Measurements from ENCODE around the gene OTC. TPM values are rescaled to one million over a fixed set of nuclear protein-coding genes. Genes with fewer than 3 reads are reported as not detected.

OTC gene
- total and polyA plus RNA-seq, 2 donors (not counting 1 experiment from before 2014, with no cell fraction given), result not detected

DNA sequence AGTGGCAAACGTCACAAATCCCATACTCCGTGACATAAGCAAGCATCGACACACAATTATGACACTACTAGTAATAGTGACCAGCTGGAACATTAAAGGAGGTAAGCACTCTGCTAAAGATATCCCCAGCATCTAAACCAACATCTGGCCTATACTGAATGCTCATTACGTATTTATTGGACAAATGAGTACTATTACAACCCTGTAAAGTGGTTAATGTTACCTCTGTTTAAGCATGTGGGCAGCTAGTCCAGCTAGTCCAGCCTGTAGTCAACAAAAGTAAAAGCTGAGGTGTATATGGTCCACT, 24.7 kb upstream of the OTC start:
- CTCF ChIA-PET, result interaction anchor here (1.0 to 2.6 kb wide), 12 partner anchors 9 to 582 kb away, joined by 3 to 20 read pairs (median 8); no protein-coding TSS in a partner anchor
- Histone ChIP-seq H3K36me3 (replicated peaks in 1 of 2; ENCODE audit: control extremely low read depth in 1 of 2, control insufficient read depth in 1 of 2, extremely low read depth in 1 of 2, insufficient read depth in 2 of 2, low read length in 1 of 2) (no peaks in the 10 kb centered on the region), H3K9me3 (ENCODE audit: control extremely low read depth in 1 of 3, control insufficient read depth in 2 of 3, insufficient read depth in 1 of 3, low read length in 2 of 3) (no peaks in the 10 kb centered on the region), H3K4me2 (replicated peaks; ENCODE audit: low read depth, low read length, poor library complexity, severe bottlenecking) (peak overlapping the region; percentile 56), H3K27ac (ENCODE audit: low read length in 2 of 2) (peak overlapping the region; percentile 77 to 99), H4K20me1 (ENCODE audit: control insufficient read depth, insufficient read depth, low read length, poor library complexity, severe bottlenecking) (no peaks in the 10 kb centered on the region), H3K4me1 (ENCODE audit: control insufficient read depth in 2 of 2, insufficient read depth in 2 of 2, low read length in 2 of 2) (peaks cover 0 to 11% of the 10 kb centered on the region in 2 donors), H3K79me2 (ENCODE audit: control insufficient read depth, insufficient read depth, low read length) (no peaks in the 10 kb centered on the region), H3K4me3 (ENCODE audit: control extremely low read depth in 1 of 5, extremely low read depth in 1 of 5, insufficient read depth in 1 of 5, low read depth in 2 of 5, low read length in 4 of 5) (peak overlapping the region in 4 of 5 experiments; percentile 31 to 65 (median 54)), H3K27me3 (replicated peaks in 1 of 4; ENCODE audit: control extremely low read depth in 1 of 4, control insufficient read depth in 3 of 4, insufficient read depth in 4 of 4, low read length in 3 of 4) (no peaks in the 10 kb centered on the region), H3K9ac (ENCODE audit: low read length) (peak overlapping the region; percentile 93), H2AFZ (ENCODE audit: insufficient read depth, low read depth, low read length, poor library complexity, severe bottlenecking) (peak overlapping the region; percentile 60)
- H3K4me3 Mint-ChIP-seq, result peak overlapping the region; percentile 95
- TF ChIP-seq EZH2 (IDR thresholded peaks at IDR 0.05; ENCODE audit: borderline replicate concordance, insufficient read depth, low read depth, low read length, poor library complexity, severe bottlenecking), result no peak
- TF ChIP-seq, protein P1, sequence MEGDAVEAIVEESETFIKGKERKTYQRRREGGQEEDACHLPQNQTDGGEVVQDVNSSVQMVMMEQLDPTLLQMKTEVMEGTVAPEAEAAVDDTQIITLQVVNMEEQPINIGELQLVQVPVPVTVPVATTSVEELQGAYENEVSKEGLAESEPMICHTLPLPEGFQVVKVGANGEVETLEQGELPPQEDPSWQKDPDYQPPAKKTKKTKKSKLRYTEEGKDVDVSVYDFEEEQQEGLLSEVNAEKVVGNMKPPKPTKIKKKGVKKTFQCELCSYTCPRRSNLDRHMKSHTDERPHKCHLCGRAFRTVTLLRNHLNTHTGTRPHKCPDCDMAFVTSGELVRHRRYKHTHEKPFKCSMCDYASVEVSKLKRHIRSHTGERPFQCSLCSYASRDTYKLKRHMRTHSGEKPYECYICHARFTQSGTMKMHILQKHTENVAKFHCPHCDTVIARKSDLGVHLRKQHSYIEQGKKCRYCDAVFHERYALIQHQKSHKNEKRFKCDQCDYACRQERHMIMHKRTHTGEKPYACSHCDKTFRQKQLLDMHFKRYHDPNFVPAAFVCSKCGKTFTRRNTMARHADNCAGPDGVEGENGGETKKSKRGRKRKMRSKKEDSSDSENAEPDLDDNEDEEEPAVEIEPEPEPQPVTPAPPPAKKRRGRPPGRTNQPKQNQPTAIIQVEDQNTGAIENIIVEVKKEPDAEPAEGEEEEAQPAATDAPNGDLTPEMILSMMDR (IDR thresholded peaks at IDR 0.05), result peak; percentile 44
- POLR2A ChIA-PET, result interaction anchor here (0.6 kb wide), 1 partner anchor 116 kb away, joined by 3 read pairs; no protein-coding TSS in a partner anchor
- no peak for DNase-seq
- H3K4me1 Mint-ChIP-seq, result peaks cover 19% of the 10 kb centered on the region
- no peak for ATAC-seq (ENCODE audit: low read depth)
- H3K27me3 Mint-ChIP-seq, result no peaks in the 10 kb centered on the region
- intact Hi-C loops (cut with micrococcal nuclease), result loop anchor here (1.0 to 5.0 kb wide), 6 partner anchors 40 to 820 kb away; partner anchors contain the start of gene DYNLT3
- WGBS (ENCODE audit: insufficient coverage), result no CpG with 5 or more reads among the region's 4 CpGs
- H3K27ac Mint-ChIP-seq, result peak overlapping the region; percentile 99
- H3K9me3 Mint-ChIP-seq (ENCODE audit: insufficient read depth), result no peaks in the 10 kb centered on the region

- Mint-ChIP-seq H3K27me3 (peaks cover 3% of the 10 kb centered on the region), H3K4me1 (peaks cover 11% of the 10 kb centered on the region), H3K27ac (no peak overlapping the region), H3K9me3 (ENCODE audit: insufficient read depth) (no peaks in the 10 kb centered on the region), H3K4me3 (no peak overlapping the region)
- Histone ChIP-seq H3K36me3 (replicated peaks in 1 of 2; ENCODE audit: control extremely low read depth in 1 of 2, control insufficient read depth in 1 of 2, extremely low read depth in 1 of 2, insufficient read depth in 2 of 2, low read length in 1 of 2) (no peaks in the 10 kb centered on the region), H3K4me1 (ENCODE audit: control insufficient read depth in 2 of 2, insufficient read depth in 2 of 2, low read length in 2 of 2) (peaks cover 5 to 6% of the 10 kb centered on the region in 2 donors), H3K79me2 (ENCODE audit: control insufficient read depth, insufficient read depth, low read length) (no peaks in the 10 kb centered on the region), H3K27ac (ENCODE audit: low read length in 2 of 2) (no peak overlapping the region), H3K4me3 (ENCODE audit: control extremely low read depth in 1 of 5, extremely low read depth in 1 of 5, insufficient read depth in 1 of 5, low read depth in 2 of 5, low read length in 4 of 5) (no peak overlapping the region), H3K4me2 (replicated peaks; ENCODE audit: low read depth, low read length, poor library complexity, severe bottlenecking) (no peak overlapping the region), H3K9me3 (ENCODE audit: control extremely low read depth in 1 of 3, control insufficient read depth in 2 of 3, insufficient read depth in 1 of 3, low read length in 2 of 3) (no peaks in the 10 kb centered on the region), H4K20me1 (ENCODE audit: control insufficient read depth, insufficient read depth, low read length, poor library complexity, severe bottlenecking) (no peaks in the 10 kb centered on the region), H3K9ac (ENCODE audit: low read length) (no peak overlapping the region), H2AFZ (ENCODE audit: insufficient read depth, low read depth, low read length, poor library complexity, severe bottlenecking) (no peak overlapping the region), H3K27me3 (replicated peaks in 1 of 4; ENCODE audit: control extremely low read depth in 1 of 4, control insufficient read depth in 3 of 4, insufficient read depth in 4 of 4, low read length in 3 of 4) (peaks cover 0 to 4% (median 0%) of the 10 kb centered on the region in 4 experiments)
- TF ChIP-seq, protein P1 (IDR thresholded peaks at IDR 0.05), result no peak
- no peak for TF ChIP-seq EZH2 (IDR thresholded peaks at IDR 0.05; ENCODE audit: borderline replicate concordance, insufficient read depth, low read depth, low read length, poor library complexity, severe bottlenecking)
- no peak for DNase-seq
- intact Hi-C loops (cut with micrococcal nuclease), result no loop called here
- POLR2A ChIA-PET, result no interaction called here
- CTCF ChIA-PET, result interaction anchor here (2.2 kb wide), 1 partner anchor 141 kb away, joined by 9 read pairs; no protein-coding TSS in a partner anchor
- no peak for ATAC-seq (ENCODE audit: low read depth)
Measured at GRCh38 chrX:38332505-38332904, 19.9 kb upstream of the OTC start.

Measured in B cell (primary cell).